GM12878 (cell line): ENCODE measurements around the gene METTL2B.

Experiments used
- CBX5 ChIP-seq: sonication (generic); IDR thresholded peaks from 2 replicates; pipeline ENCODE4 v1.6.1; 2016; ENCODE audit warnings: low read depth, moderate library complexity, mild to moderate bottlenecking, inconsistent platforms
- KAT2A ChIP-seq: conservative IDR thresholded peaks from 2 replicates; pipeline ENCODE4 v1.6.1; 2011; ENCODE audit warnings: low read depth, low read length; ENCODE audit not compliant: control insufficient read depth
- PAX8 ChIP-seq: fragments of 450-650 bp; IDR thresholded peaks from 2 replicates; pipeline ENCODE4 v1.6.1; 2017; ENCODE audit warnings: mild to moderate bottlenecking, moderate library complexity
- TCF7 ChIP-seq: IDR thresholded peaks from 2 replicates; pipeline ENCODE4 v1.6.1; 2014; ENCODE audit warnings: antibody characterized with exemption, borderline replicate concordance
- TF ChIP-seq, protein P1 (sequence below), 3 experiments: IDR thresholded peaks in 2 of 3; conservative IDR thresholded peaks in 1 of 3; 2 replicates each; pipeline ENCODE4 v1.5.1; 2011; ENCODE audit warnings: low read depth in 3 of 3, low read length in 3 of 3, mild to moderate bottlenecking in 3 of 3, control low read depth in 2 of 3, moderate library complexity in 2 of 3, inconsistent platforms in 1 of 3, mixed read lengths in 1 of 3; ENCODE audit not compliant: control insufficient read depth in 2 of 3, insufficient read depth in 1 of 3; ENCODE audit errors: extremely low read depth in 1 of 3
- TF ChIP-seq, protein P2 (sequence below): IDR thresholded peaks from 2 replicates; pipeline ENCODE4 v1.6.1; 2011; ENCODE audit warnings: mild to moderate bottlenecking, low read depth, low read length, moderate library complexity; ENCODE audit not compliant: insufficient replicate concordance

DNA sequence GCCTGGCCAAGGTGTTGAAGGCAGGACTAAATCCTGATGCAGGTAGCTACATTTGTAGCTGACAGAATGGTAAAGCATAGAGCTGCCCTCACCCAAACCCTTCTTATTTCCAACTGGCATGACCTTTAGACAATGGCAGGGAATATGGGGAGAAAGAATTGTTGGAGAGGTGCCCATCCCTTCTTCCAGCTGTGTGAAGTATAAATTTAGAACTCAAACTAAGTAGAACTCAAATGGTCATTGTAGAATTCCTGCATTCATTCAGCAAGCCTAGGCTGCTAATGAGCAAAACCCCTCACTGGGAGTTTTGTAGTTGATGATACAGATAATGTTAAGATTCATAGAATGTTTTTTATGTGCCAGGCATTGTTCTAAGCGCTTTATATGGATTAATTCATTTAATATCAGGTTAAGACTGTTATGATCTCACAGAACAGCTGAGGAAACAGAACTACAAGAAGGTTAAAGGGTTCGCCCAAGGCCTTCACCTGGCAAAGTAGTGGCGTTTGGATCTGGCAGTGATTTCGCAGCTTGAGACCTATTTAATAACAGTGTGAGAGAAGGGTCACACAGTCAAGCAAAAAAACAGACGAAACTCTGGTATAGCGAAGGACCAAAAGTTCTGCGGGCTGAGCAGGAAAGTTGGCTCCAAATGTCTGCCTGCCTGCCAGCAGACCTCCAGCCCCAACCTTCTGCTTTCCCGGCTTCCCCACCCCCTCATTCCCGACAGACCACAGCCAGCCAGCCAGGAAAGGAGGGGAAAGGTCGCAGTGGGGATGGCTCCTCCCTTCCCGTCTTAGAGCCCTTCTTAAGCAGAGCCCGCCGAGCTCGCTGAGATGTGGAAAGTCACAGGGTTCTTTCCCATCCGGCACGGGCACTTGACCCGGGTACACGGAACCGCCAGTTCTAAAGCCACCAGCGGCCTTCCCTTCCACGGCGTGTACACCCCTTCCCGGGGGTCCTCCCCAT is 22.4 kb upstream of the METTL2B start:
- TF ChIP-seq CBX5 (no peak), PAX8 (no peak), KAT2A (no peak), TCF7 (no peak)
- TF ChIP-seq, protein P1, sequence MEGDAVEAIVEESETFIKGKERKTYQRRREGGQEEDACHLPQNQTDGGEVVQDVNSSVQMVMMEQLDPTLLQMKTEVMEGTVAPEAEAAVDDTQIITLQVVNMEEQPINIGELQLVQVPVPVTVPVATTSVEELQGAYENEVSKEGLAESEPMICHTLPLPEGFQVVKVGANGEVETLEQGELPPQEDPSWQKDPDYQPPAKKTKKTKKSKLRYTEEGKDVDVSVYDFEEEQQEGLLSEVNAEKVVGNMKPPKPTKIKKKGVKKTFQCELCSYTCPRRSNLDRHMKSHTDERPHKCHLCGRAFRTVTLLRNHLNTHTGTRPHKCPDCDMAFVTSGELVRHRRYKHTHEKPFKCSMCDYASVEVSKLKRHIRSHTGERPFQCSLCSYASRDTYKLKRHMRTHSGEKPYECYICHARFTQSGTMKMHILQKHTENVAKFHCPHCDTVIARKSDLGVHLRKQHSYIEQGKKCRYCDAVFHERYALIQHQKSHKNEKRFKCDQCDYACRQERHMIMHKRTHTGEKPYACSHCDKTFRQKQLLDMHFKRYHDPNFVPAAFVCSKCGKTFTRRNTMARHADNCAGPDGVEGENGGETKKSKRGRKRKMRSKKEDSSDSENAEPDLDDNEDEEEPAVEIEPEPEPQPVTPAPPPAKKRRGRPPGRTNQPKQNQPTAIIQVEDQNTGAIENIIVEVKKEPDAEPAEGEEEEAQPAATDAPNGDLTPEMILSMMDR (IDR thresholded peaks at IDR 0.05 in 2 of 3, conservative IDR thresholded peaks at IDR 0.05 in 1 of 3; ENCODE audit: control insufficient read depth in 2 of 3, extremely low read depth in 1 of 3, insufficient read depth in 1 of 3, low read depth in 3 of 3, low read length in 3 of 3): no peak
- TF ChIP-seq, protein P2, sequence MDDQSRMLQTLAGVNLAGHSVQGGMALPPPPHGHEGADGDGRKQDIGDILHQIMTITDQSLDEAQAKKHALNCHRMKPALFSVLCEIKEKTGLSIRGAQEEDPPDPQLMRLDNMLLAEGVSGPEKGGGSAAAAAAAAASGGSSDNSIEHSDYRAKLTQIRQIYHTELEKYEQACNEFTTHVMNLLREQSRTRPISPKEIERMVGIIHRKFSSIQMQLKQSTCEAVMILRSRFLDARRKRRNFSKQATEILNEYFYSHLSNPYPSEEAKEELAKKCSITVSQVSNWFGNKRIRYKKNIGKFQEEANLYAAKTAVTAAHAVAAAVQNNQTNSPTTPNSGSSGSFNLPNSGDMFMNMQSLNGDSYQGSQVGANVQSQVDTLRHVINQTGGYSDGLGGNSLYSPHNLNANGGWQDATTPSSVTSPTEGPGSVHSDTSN: no peak
